Peyer's patch (tissue), 4 donors: ENCODE data around the gene FAT1.

Experiments
- POLR2A ChIP-seq, 2 donors: fragments of 450-650 bp; IDR thresholded peaks; one replicate each; pipeline ENCODE4 v1.5.1; 2017; ENCODE audit warnings: antibody characterized with exemption in 2 of 2, mild to moderate bottlenecking in 2 of 2, moderate library complexity in 2 of 2
- TF ChIP-seq, protein P1 (sequence below), 6 experiments: fragments of 450-650 bp in 4 of 6; fragments of 200-600 bp in 2 of 6; sonication (generic) in 1 of 6; IDR thresholded peaks; one replicate each; pipeline ENCODE4 v1.5.1; 2017 to 2019; ENCODE audit warnings: antibody characterized with exemption in 6 of 6, mild to moderate bottlenecking in 3 of 6, moderate library complexity in 1 of 6

DNA sequence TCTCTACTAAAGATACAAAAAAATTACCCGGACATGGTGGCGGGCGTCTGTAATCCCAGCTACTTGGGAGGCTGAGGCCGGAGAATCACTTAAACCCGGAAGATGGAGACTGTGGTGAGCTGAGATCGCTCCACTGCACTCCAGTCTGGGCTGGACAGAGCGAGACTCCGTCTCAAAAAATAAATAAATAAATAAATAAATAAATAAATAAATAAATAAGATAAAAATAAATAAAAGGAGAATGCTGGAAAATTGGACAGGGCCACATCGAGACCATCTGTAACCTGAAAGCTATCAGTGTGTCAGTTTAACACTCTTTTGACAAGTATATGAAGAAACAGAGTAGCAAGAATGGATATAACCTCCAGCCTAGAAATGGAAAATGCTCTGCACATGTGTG, 15.7 kb upstream of the FAT1 start:
- TF ChIP-seq, protein P1, sequence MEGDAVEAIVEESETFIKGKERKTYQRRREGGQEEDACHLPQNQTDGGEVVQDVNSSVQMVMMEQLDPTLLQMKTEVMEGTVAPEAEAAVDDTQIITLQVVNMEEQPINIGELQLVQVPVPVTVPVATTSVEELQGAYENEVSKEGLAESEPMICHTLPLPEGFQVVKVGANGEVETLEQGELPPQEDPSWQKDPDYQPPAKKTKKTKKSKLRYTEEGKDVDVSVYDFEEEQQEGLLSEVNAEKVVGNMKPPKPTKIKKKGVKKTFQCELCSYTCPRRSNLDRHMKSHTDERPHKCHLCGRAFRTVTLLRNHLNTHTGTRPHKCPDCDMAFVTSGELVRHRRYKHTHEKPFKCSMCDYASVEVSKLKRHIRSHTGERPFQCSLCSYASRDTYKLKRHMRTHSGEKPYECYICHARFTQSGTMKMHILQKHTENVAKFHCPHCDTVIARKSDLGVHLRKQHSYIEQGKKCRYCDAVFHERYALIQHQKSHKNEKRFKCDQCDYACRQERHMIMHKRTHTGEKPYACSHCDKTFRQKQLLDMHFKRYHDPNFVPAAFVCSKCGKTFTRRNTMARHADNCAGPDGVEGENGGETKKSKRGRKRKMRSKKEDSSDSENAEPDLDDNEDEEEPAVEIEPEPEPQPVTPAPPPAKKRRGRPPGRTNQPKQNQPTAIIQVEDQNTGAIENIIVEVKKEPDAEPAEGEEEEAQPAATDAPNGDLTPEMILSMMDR (IDR thresholded peaks at IDR 0.05), result no peak
- no peak for TF ChIP-seq POLR2A (IDR thresholded peaks at IDR 0.05)
